GM12878 (cell line): ENCODE measurements around the gene PRX. TPM values are rescaled to one million over a fixed set of nuclear protein-coding genes. Genes with fewer than 3 reads are reported as not detected.

Experiments
- ATAC-seq: fragments of 200-7000 bp; cut with Tn5 transposase; 3 replicates; pipeline ENCODE4 v1.9.1; 2020; ENCODE audit warnings: mild to moderate bottlenecking, moderate library complexity
- BruUV-seq: library from RNA; stranded (reverse); fragments of 400-500 nt; replicated peaks from 2 replicates; lab custom pipeline; 2021; lab: Mats Ljungman, UMichigan
- CTCF ChIA-PET: fragments of 300-600 bp; sonication (Branson Sonifier 250); formaldehyde crosslinking; extraction: SDS; loops from one replicate; lab custom pipeline; 2021; ENCODE audit warnings: inconsistent platforms; lab: Yijun Ruan, JAX
- POLR2A ChIA-PET: fragments of 350-600 bp; formaldehyde crosslinking; extraction: SDS; loops from one replicate; lab custom pipeline; 2021; ENCODE audit warnings: inconsistent platforms; lab: Charles Lee
- RAD21 ChIA-PET: fragments of 300-600 bp; sonication (Branson Sonifier 250); formaldehyde crosslinking; loops from one replicate; lab custom pipeline; 2023; ENCODE audit warnings: antibody characterized with exemption; ENCODE audit not compliant: unreplicated experiment; lab: Charles Lee
- SMC1A ChIA-PET: fragments of 300-600 bp; sonication (Branson Sonifier 250); formaldehyde crosslinking; loops from one replicate; lab custom pipeline; 2023; ENCODE audit not compliant: unreplicated experiment, uncharacterized antibody; lab: Charles Lee
- DNase-seq: peaks from one replicate; pipeline ENCODE4 v3.0.0-alpha.2; 2011; ENCODE audit warnings: low read depth, low spot score
- FAIRE-seq: peaks from 3 replicates; lab custom pipeline; 2011; peaks lifted over from hg19 to GRCh38; lab: Jason Lieb, UNC
- H2AFZ ChIP-seq: 2 replicates; pipeline ENCODE4 v1.6.0; 2011; ENCODE audit warnings: low read depth, low read length, control low read depth; ENCODE audit not compliant: control insufficient read depth
- H3K27ac ChIP-seq: 2 replicates; pipeline ENCODE4 v1.5.1; 2011; ENCODE audit warnings: control low read depth; ENCODE audit not compliant: control insufficient read depth, insufficient read depth
- H3K27me3 ChIP-seq, 2 experiments: replicated peaks in 1 of 2; 2 replicates each; pipeline versions ENCODE4 v1.6.0 to v1.6.1; 2011; ENCODE audit warnings: low read length in 1 of 2; ENCODE audit not compliant: control insufficient read depth in 2 of 2, insufficient read depth in 2 of 2
- H3K36me3 ChIP-seq, 2 experiments: 2 replicates each; pipeline ENCODE4 v1.5.1; 2011; ENCODE audit warnings: low read length in 1 of 2; ENCODE audit not compliant: control insufficient read depth in 2 of 2, insufficient read depth in 2 of 2
- H3K4me1 ChIP-seq: 2 replicates; pipeline ENCODE4 v1.6.1; 2011; ENCODE audit warnings: mild to moderate bottlenecking, low read length, moderate library complexity, mixed read lengths; ENCODE audit not compliant: control insufficient read depth, insufficient read depth
- H3K4me2 ChIP-seq: 2 replicates; pipeline ENCODE4 v1.6.0; 2011; ENCODE audit warnings: control low read depth; ENCODE audit not compliant: control insufficient read depth, insufficient read depth
- H3K4me3 ChIP-seq: fragments of 200-600 bp; sonication (generic); 2 replicates; pipeline ENCODE4 v1.5.1; 2016
- H3K79me2 ChIP-seq: 2 replicates; pipeline ENCODE4 v1.6.0; 2011; ENCODE audit warnings: low read length; ENCODE audit not compliant: control insufficient read depth, insufficient read depth
- H3K9ac ChIP-seq: 2 replicates; pipeline ENCODE4 v1.8.0; 2011; ENCODE audit warnings: low read length, control low read depth, mixed read lengths; ENCODE audit not compliant: control insufficient read depth, insufficient read depth
- H3K9me3 ChIP-seq: replicated peaks from 3 replicates; pipeline ENCODE4 v1.5.1; 2011; ENCODE audit warnings: mild to moderate bottlenecking, low read length; ENCODE audit not compliant: control insufficient read depth, insufficient read depth
- H4K20me1 ChIP-seq: 2 replicates; pipeline ENCODE4 v1.6.0; 2011; ENCODE audit not compliant: control insufficient read depth, insufficient read depth
- GATAD2B ChIP-seq: fragments of 450-650 bp; conservative IDR thresholded peaks from 2 replicates; pipeline ENCODE4 v1.6.1; 2017; ENCODE audit warnings: low read depth, mild to moderate bottlenecking, moderate library complexity
- IRF3 ChIP-seq: fragments of 450-650 bp; IDR thresholded peaks from 2 replicates; pipeline ENCODE4 v1.6.1; 2014; ENCODE audit warnings: mild to moderate bottlenecking
- NFYB ChIP-seq: IDR thresholded peaks from 2 replicates; pipeline ENCODE4 v1.6.1; 2011; ENCODE audit warnings: low read depth, mild to moderate bottlenecking, low read length, improper control_type of control experiment, moderate library complexity; ENCODE audit not compliant: insufficient read depth
- RCOR1 ChIP-seq: conservative IDR thresholded peaks from 2 replicates; pipeline ENCODE4 v1.6.1; 2012; ENCODE audit warnings: low read depth, low read length, improper control_type of control experiment
- SMAD1 ChIP-seq: fragments of 450-650 bp; IDR thresholded peaks from 2 replicates; pipeline ENCODE4 v1.6.1; 2018; ENCODE audit warnings: mild to moderate bottlenecking, low read depth; ENCODE audit not compliant: partially characterized antibody
- SMC3 ChIP-seq: IDR thresholded peaks from 2 replicates; pipeline ENCODE4 v1.6.1; 2011; ENCODE audit warnings: low read length, improper control_type of control experiment, borderline replicate concordance
- TCF12 ChIP-seq: IDR thresholded peaks from 2 replicates; pipeline ENCODE4 v1.6.1; 2011; ENCODE audit warnings: low read depth, mild to moderate bottlenecking, low read length
- YY1 ChIP-seq: IDR thresholded peaks from 2 replicates; pipeline ENCODE4 v1.6.1; 2011; ENCODE audit warnings: low read depth, mild to moderate bottlenecking, low read length
- ZNF207 ChIP-seq: fragments of 450-650 bp; IDR thresholded peaks from 2 replicates; pipeline ENCODE4 v1.6.1; 2014; ENCODE audit warnings: antibody characterized with exemption, mild to moderate bottlenecking, borderline replicate concordance
- WGBS: methylation state at CpG from one replicate; pipeline ENCODE4 v1.1.6; 2016; ENCODE audit warnings: low lambda C conversion rate; ENCODE audit not compliant: insufficient replicate concordance, insufficient coverage; ENCODE audit errors: missing lambda C conversion rate; 5-methylcytosine and 5-hydroxymethylcytosine counted together
- in situ Hi-C: fragments of 300-500 bp; cut with MboI; formaldehyde crosslinking; loops from 9 replicates; pipeline ENCODE4 v1.14.3; 2018; ENCODE audit warnings: mixed read lengths
- intact Hi-C: fragments of 100-400 bp; cut with micrococcal nuclease; formaldehyde crosslinking; loops from one replicate; pipeline ENCODE4 v1.14.2; 2022; ENCODE audit not compliant: unreplicated experiment
- polyA plus RNA-seq, 11 experiments: library from polyadenylated mRNA; depleted of rRNA in 4 of 11; unstranded in 6 of 11; stranded (reverse) in 5 of 11; fragments of >200 nt; fragmentation: Nextera tagmentation in 4 of 11; fragmentation: Illumina TruSeq in 1 of 11; extraction: Ambion mirVana in 4 of 11; extraction: Trizol in 1 of 11; gene quantifications; 1 replicate in 1 of 11; 2 replicates in 10 of 11; pipeline versions ENCODE4 v1.2.1 to v1.2.3, GENCODE V29; 2011 to 2016; ENCODE audit warnings: inconsistent platforms in 2 of 11, missing spikeins in 2 of 11, low read depth in 1 of 11
- total RNA-seq, 4 experiments: library from RNA; depleted of rRNA in 3 of 4; stranded (reverse); fragments of >200 nt in 3 of 4; fragmentation: Illumina TruSeq in 1 of 4; extraction: Trizol in 1 of 4; gene quantifications; 2 replicates each; pipeline versions ENCODE4 v1.2.1 to v1.2.3, GENCODE V29; 2013 to 2021
- TF ChIP-seq, protein P1 (sequence below): fragments of 450-650 bp; IDR thresholded peaks from 2 replicates; pipeline ENCODE4 v1.6.1; 2017; ENCODE audit warnings: borderline replicate concordance

PRX gene
- total and polyA plus RNA-seq, 10 of the 15 experiments (the other 5 are each of a cell fraction or from before 2014, with no cell fraction given), result 0.02 to 1.4 (median 0.54) TPM; not detected in 1

DNA sequence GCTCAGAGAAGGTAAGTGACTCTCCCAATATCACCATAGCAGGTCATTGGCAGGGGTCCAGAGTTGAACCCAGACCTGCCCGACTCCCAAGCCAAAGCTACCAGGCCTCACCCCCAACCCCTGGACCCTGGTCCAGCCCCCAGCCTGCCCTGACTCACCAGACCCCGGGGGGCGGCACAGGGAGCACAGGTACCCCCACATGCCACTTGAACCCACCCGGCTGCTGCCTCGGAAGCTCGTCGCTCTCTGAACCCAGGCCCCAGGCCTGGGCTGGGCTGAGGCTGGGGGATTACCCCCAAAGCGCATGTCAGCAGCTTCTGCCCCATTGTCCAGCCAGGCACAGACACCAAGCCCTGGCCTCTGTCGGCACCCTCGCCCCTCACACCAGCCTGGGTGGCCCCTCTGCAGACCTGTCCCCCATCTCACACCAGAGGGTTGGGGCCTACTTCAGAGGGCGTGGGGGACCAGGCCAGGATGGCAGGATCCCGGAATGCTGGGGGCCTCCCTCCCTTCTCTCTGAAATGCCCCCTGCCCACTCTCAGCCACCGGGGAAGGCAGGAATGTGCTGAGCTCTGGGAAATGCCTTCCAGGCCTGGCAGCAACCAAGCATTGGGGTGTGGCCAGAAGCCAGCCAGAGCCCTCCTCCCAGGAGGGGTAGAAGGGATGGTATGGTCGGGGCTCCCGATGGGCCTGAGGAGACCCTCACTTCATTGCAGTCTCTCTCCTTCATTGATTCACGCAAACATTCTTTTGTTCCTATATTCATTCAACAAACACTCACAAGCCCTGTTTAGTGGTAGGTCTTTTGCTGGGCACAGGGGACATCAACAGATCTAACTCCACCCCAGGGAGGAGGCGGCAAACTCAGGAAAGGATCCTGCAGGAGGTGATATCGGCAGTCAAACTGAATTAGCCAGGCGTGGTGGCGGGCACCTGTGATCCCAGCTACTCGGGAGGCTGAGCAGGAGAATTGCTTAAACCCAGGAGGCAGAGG lies 1.7 kb upstream of the PRX start:
- 92% methylated on average over 21 of the region's 21 CpGs for WGBS
- no peak for DNase-seq
- intact Hi-C loops (loop anchor here (5.0 kb wide), 1 partner anchor 58 kb away; no protein-coding TSS in a partner anchor), in situ Hi-C loops (no loop called here)
- Histone ChIP-seq H3K36me3 (no peaks in the 10 kb centered on the region), H3K4me1 (peaks cover 44% of the 10 kb centered on the region), H3K9me3 (no peaks in the 10 kb centered on the region), H3K79me2 (no peaks in the 10 kb centered on the region), H3K4me2 (no peak overlapping the region), H3K4me3 (no peak overlapping the region), H3K9ac (no peak overlapping the region), H3K27ac (no peak overlapping the region), H4K20me1 (no peaks in the 10 kb centered on the region), H2AFZ (no peak overlapping the region), H3K27me3 (no peaks in the 10 kb centered on the region)
- SMC1A ChIA-PET, result interaction anchor here (1.8 to 2.2 kb wide), 3 partner anchors 11 to 28 kb away, joined by 7 to 11 read pairs (median 8); partner anchors contain the start of gene SERTAD1
- TF ChIP-seq TCF12 (no peak), SMC3 (no peak), NFYB (no peak), IRF3 (no peak), RCOR1 (no peak), SMAD1 (no peak), ZNF207 (no peak), YY1 (no peak), GATAD2B (no peak)
- TF ChIP-seq, protein P1, sequence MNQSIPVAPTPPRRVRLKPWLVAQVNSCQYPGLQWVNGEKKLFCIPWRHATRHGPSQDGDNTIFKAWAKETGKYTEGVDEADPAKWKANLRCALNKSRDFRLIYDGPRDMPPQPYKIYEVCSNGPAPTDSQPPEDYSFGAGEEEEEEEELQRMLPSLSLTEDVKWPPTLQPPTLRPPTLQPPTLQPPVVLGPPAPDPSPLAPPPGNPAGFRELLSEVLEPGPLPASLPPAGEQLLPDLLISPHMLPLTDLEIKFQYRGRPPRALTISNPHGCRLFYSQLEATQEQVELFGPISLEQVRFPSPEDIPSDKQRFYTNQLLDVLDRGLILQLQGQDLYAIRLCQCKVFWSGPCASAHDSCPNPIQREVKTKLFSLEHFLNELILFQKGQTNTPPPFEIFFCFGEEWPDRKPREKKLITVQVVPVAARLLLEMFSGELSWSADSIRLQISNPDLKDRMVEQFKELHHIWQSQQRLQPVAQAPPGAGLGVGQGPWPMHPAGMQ, result no peak
- FAIRE-seq, result no peak
- BruUV-seq, result no TSS peak
- CTCF ChIA-PET, result interaction anchor here (0.7 to 2.2 kb wide), 7 partner anchors 11 to 276 kb away, joined by 3 to 7 read pairs (median 3); partner anchors contain the start of gene SERTAD1
- RAD21 ChIA-PET, result interaction anchor here (0.9 kb wide), 1 partner anchor 28 kb away, joined by 3 read pairs; no protein-coding TSS in a partner anchor
- no peak for ATAC-seq
- POLR2A ChIA-PET, result interaction anchor here (0.6 to 1.6 kb wide), 4 partner anchors 9 to 129 kb away, joined by 3 to 7 read pairs (median 4); no protein-coding TSS in a partner anchor
